HCT116 (cell line): ENCODE measurements around the gene CTNNA2. TPM values are rescaled to one million over a fixed set of nuclear protein-coding genes. Genes with fewer than 3 reads are reported as not detected.

Experiments
- ATAC-seq: fragments of 200-7000 bp; cut with Tn5 transposase; 2 replicates; pipeline ENCODE4 v1.9.1; 2020; ENCODE audit warnings: mild to moderate bottlenecking, moderate library complexity
- BruUV-seq: library from RNA; stranded (reverse); fragments of 400-500 nt; replicated peaks from 2 replicates; lab custom pipeline; 2021; lab: Mats Ljungman, UMichigan
- CTCF ChIA-PET: fragments of 300-600 bp; sonication (Branson Sonifier 250); formaldehyde crosslinking; loops from one replicate; lab custom pipeline; 2021; ENCODE audit warnings: antibody characterized with exemption; lab: Charles Lee
- POLR2A ChIA-PET: fragments of 300-600, 350-600 bp; sonication (Branson Sonifier 250); formaldehyde crosslinking; loops from one replicate; lab custom pipeline; 2021; ENCODE audit warnings: antibody characterized with exemption; lab: Charles Lee
- RAD21 ChIA-PET, 2 experiments: fragments of 300-600 bp; sonication (Branson Sonifier 250); formaldehyde crosslinking; loops; one replicate each; lab custom pipeline; 2023; ENCODE audit warnings: low total read pairs in 2 of 2; ENCODE audit not compliant: uncharacterized antibody in 2 of 2, unreplicated experiment in 2 of 2, low non-redundant PET in 1 of 2; lab: Charles Lee
- DNase-seq: peaks from one replicate; pipeline ENCODE4 v3.0.0-alpha.2; 2010; ENCODE audit warnings: low read depth, low spot score
- H2AFZ ChIP-seq: fragments of 200-600 bp; shearing (Covaris generic), sonication (generic); 2 replicates; pipeline ENCODE4 v1.6.1; 2017; ENCODE audit warnings: low read depth, mixed run types, mixed read lengths, antibody characterized with exemption, low read length; ENCODE audit not compliant: poor library complexity, severe bottlenecking
- H3K27ac ChIP-seq: 2 replicates; pipeline ENCODE4 v1.5.1; 2012; ENCODE audit warnings: low read depth, low read length
- H3K27me3 ChIP-seq: fragments of 200-600 bp; sonication (generic); 2 replicates; pipeline ENCODE4 v1.6.1; 2016; ENCODE audit warnings: mixed run types, low read length, mixed read lengths; ENCODE audit not compliant: insufficient read depth
- H3K36me3 ChIP-seq, 2 experiments: fragments of 200-500 bp in 1 of 2; fragments of 200-600 bp in 1 of 2; sonication (Bioruptor generic) in 1 of 2; sonication (generic) in 1 of 2; 2 replicates each; pipeline versions ENCODE4 v1.5.1 to v1.6.1; 2014 to 2016; ENCODE audit warnings: low read length in 2 of 2, inconsistent platforms in 1 of 2, mixed read lengths in 1 of 2, mixed run types in 1 of 2; ENCODE audit not compliant: insufficient read depth in 2 of 2, control insufficient read depth in 1 of 2
- H3K4me1 ChIP-seq, 2 experiments: fragments of 200-600 bp in 1 of 2; sonication (generic) in 1 of 2; 2 replicates each; pipeline versions ENCODE4 v1.5.1 to v1.6.1; 2012 to 2017; ENCODE audit warnings: low read length in 2 of 2, inconsistent platforms in 1 of 2, mild to moderate bottlenecking in 1 of 2, mixed read lengths in 1 of 2, mixed run types in 1 of 2, moderate library complexity in 1 of 2; ENCODE audit not compliant: insufficient read depth in 2 of 2, control insufficient read depth in 1 of 2
- H3K4me2 ChIP-seq: fragments of 200-600 bp; sonication (generic); 2 replicates; pipeline ENCODE4 v1.6.1; 2017; ENCODE audit warnings: mixed run types, low read length, mixed read lengths
- H3K4me3 ChIP-seq, 2 experiments: fragments of 200-600 bp in 1 of 2; sonication (generic) in 1 of 2; replicated peaks in 1 of 2; 2 replicates each; pipeline ENCODE4 v1.5.1; 2011 to 2016; ENCODE audit warnings: low read length in 2 of 2, control low read depth in 1 of 2, low read depth in 1 of 2, mild to moderate bottlenecking in 1 of 2, mixed read lengths in 1 of 2, mixed run types in 1 of 2
- H3K79me2 ChIP-seq: fragments of 200-600 bp; sonication (generic); 2 replicates; pipeline ENCODE4 v1.6.1; 2017; ENCODE audit warnings: mild to moderate bottlenecking, mixed run types, low read length, moderate library complexity, mixed read lengths; ENCODE audit not compliant: insufficient read depth
- H3K9ac ChIP-seq: fragments of 200-600 bp; sonication (generic); 2 replicates; pipeline ENCODE4 v1.6.1; 2016; ENCODE audit warnings: low read length, mixed read lengths
- H3K9me2 ChIP-seq: fragments of 200-600 bp; sonication (generic), shearing (Covaris generic); 2 replicates; pipeline ENCODE4 v1.6.1; 2017; ENCODE audit warnings: mixed run types, mild to moderate bottlenecking, moderate library complexity; ENCODE audit not compliant: insufficient read depth
- H3K9me3 ChIP-seq, 2 experiments: fragments of 200-500 bp in 1 of 2; fragments of 200-600 bp in 1 of 2; sonication (Bioruptor generic) in 1 of 2; sonication (generic) in 1 of 2; 2 replicates each; pipeline ENCODE4 v1.6.1; 2014 to 2017; ENCODE audit warnings: low read length in 2 of 2, mixed read lengths in 2 of 2, inconsistent platforms in 1 of 2, low read depth in 1 of 2, mild to moderate bottlenecking in 1 of 2, mixed run types in 1 of 2, moderate library complexity in 1 of 2; ENCODE audit not compliant: control insufficient read depth in 1 of 2, insufficient read depth in 1 of 2
- H4K20me1 ChIP-seq: fragments of 200-600 bp; sonication (generic), shearing (Covaris generic); 2 replicates; pipeline ENCODE4 v1.6.1; 2017; ENCODE audit warnings: mixed run types, mild to moderate bottlenecking, moderate library complexity; ENCODE audit not compliant: insufficient read depth
- CBX3 ChIP-seq: IDR thresholded peaks from 2 replicates; pipeline ENCODE4 v1.6.1; 2012; ENCODE audit warnings: low read depth
- CEBPB ChIP-seq: IDR thresholded peaks from 2 replicates; pipeline ENCODE4 v1.6.1; 2012; ENCODE audit warnings: low read depth
- EGR1 ChIP-seq: IDR thresholded peaks from 2 replicates; pipeline ENCODE4 v1.6.1; 2012; ENCODE audit warnings: low read depth
- ELF1 ChIP-seq: IDR thresholded peaks from 2 replicates; pipeline ENCODE4 v1.6.1; 2012; ENCODE audit warnings: low read depth, borderline replicate concordance
- EZH2 ChIP-seq: fragments of 200-600 bp; sonication (generic); IDR thresholded peaks from 2 replicates; pipeline ENCODE4 v1.6.1; 2017; ENCODE audit warnings: antibody characterized with exemption, mixed run types
- EZH2phosphoT487 ChIP-seq: fragments of 200-600 bp; IDR thresholded peaks from 2 replicates; pipeline ENCODE4 v1.6.1; 2018; ENCODE audit warnings: antibody characterized with exemption, borderline replicate concordance
- FOSL1 ChIP-seq: IDR thresholded peaks from 2 replicates; pipeline ENCODE4 v1.6.1; 2012; ENCODE audit warnings: low read depth
- JUND ChIP-seq: IDR thresholded peaks from 2 replicates; pipeline ENCODE4 v1.6.1; 2012
- POLR2A ChIP-seq: IDR thresholded peaks from 2 replicates; pipeline ENCODE4 v1.7.0; 2011; ENCODE audit warnings: borderline replicate concordance; ENCODE audit not compliant: insufficient read depth, insufficient read length; ENCODE audit errors: extremely low read depth
- POLR2AphosphoS5 ChIP-seq: IDR thresholded peaks from 2 replicates; pipeline ENCODE4 v1.6.1; 2011; ENCODE audit warnings: mild to moderate bottlenecking, low read depth, low read length, moderate library complexity
- RAD21 ChIP-seq: IDR thresholded peaks from 2 replicates; pipeline ENCODE4 v1.6.1; 2012; ENCODE audit warnings: low read depth, mild to moderate bottlenecking
- SP1 ChIP-seq: IDR thresholded peaks from 2 replicates; pipeline ENCODE4 v1.6.1; 2012; ENCODE audit warnings: low read depth
- SRF ChIP-seq: IDR thresholded peaks from 2 replicates; pipeline ENCODE4 v1.6.1; 2012; ENCODE audit warnings: low read depth
- TCF7L2 ChIP-seq: IDR thresholded peaks from 2 replicates; pipeline ENCODE4 v1.7.0; 2011; ENCODE audit warnings: borderline replicate concordance, inconsistent platforms; ENCODE audit not compliant: insufficient read depth, insufficient read length; ENCODE audit errors: extremely low read depth
- ZNF274 ChIP-seq: fragments of 200-500 bp; sonication (Bioruptor generic); IDR thresholded peaks from 2 replicates; pipeline ENCODE4 v1.6.1; 2014; ENCODE audit warnings: mild to moderate bottlenecking, low read depth, low read length, inconsistent platforms
- intact Hi-C: fragments of 100-400 bp; cut with micrococcal nuclease; formaldehyde crosslinking; loops from 2 replicates; pipeline ENCODE4 v1.10.0; 2022
- total RNA-seq: library from RNA; stranded (reverse); gene quantifications from one replicate; pipeline ENCODE4 v1.2.1, GENCODE V29; 2021; ENCODE audit not compliant: unreplicated experiment
- TF ChIP-seq, protein P1 (sequence below): IDR thresholded peaks from 2 replicates; pipeline ENCODE4 v1.6.1; 2012; ENCODE audit warnings: low read depth
- TF ChIP-seq, protein P2 (sequence below): IDR thresholded peaks from 2 replicates; pipeline ENCODE4 v1.6.1; 2011; ENCODE audit warnings: mild to moderate bottlenecking, low read length, moderate library complexity; ENCODE audit not compliant: insufficient replicate concordance; ENCODE audit errors: extremely low read depth
- TF ChIP-seq, protein P3 (sequence below): IDR thresholded peaks from 2 replicates; pipeline ENCODE4 v1.6.1; 2012
- TF ChIP-seq, protein P4 (sequence below): IDR thresholded peaks from 2 replicates; pipeline ENCODE4 v1.6.1; 2012

Gene CTNNA2
- total RNA-seq, 1 experiment from 2014 or later: not detected

DNA sequence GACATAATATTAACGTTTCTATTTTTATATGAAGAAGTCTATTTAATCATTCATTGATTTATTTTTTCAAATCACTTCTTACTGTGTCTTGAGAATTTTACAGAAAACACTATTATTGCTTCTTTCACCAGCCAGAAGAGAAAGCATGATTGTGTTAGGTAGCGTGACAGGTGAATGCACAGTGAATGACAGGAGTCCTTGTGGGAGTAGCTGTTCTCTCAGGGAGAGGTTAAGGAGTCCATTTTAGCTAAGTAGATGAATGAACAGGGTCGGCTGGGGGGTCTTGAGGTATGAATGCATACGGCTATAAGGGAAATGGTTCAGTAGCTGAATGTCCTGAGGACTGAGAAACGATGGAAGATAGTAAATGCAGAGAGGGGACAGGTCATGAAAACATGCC is 56.2 kb downstream of the CTNNA2 start:
- POLR2A ChIA-PET: no interaction called here
- CTCF ChIA-PET: no interaction called here
- Histone ChIP-seq H3K36me3 (no peaks in the 10 kb centered on the region), H3K9ac (no peak overlapping the region), H4K20me1 (no peaks in the 10 kb centered on the region), H3K4me1 (no peaks in the 10 kb centered on the region), H3K9me2 (no peaks in the 10 kb centered on the region), H3K4me3 (no peak overlapping the region), H2AFZ (no peak overlapping the region), H3K4me2 (no peak overlapping the region), H3K27ac (no peak overlapping the region), H3K27me3 (no peaks in the 10 kb centered on the region), H3K9me3 (peaks cover 0 to 43% of the 10 kb centered on the region in 2 experiments; a peak in 2 of 4 replicates), H3K79me2 (no peaks in the 10 kb centered on the region)
- ATAC-seq (no peak), DNase-seq (no peak)
- no TSS peak for BruUV-seq
- RAD21 ChIA-PET: no interaction called here
- TF ChIP-seq, protein P1, sequence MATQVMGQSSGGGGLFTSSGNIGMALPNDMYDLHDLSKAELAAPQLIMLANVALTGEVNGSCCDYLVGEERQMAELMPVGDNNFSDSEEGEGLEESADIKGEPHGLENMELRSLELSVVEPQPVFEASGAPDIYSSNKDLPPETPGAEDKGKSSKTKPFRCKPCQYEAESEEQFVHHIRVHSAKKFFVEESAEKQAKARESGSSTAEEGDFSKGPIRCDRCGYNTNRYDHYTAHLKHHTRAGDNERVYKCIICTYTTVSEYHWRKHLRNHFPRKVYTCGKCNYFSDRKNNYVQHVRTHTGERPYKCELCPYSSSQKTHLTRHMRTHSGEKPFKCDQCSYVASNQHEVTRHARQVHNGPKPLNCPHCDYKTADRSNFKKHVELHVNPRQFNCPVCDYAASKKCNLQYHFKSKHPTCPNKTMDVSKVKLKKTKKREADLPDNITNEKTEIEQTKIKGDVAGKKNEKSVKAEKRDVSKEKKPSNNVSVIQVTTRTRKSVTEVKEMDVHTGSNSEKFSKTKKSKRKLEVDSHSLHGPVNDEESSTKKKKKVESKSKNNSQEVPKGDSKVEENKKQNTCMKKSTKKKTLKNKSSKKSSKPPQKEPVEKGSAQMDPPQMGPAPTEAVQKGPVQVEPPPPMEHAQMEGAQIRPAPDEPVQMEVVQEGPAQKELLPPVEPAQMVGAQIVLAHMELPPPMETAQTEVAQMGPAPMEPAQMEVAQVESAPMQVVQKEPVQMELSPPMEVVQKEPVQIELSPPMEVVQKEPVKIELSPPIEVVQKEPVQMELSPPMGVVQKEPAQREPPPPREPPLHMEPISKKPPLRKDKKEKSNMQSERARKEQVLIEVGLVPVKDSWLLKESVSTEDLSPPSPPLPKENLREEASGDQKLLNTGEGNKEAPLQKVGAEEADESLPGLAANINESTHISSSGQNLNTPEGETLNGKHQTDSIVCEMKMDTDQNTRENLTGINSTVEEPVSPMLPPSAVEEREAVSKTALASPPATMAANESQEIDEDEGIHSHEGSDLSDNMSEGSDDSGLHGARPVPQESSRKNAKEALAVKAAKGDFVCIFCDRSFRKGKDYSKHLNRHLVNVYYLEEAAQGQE: no peak
- TF ChIP-seq EGR1: no peak
- TF ChIP-seq ZNF274: no peak
- TF ChIP-seq CEBPB: no peak
- TF ChIP-seq EZH2phosphoT487: no peak
- TF ChIP-seq, protein P2, sequence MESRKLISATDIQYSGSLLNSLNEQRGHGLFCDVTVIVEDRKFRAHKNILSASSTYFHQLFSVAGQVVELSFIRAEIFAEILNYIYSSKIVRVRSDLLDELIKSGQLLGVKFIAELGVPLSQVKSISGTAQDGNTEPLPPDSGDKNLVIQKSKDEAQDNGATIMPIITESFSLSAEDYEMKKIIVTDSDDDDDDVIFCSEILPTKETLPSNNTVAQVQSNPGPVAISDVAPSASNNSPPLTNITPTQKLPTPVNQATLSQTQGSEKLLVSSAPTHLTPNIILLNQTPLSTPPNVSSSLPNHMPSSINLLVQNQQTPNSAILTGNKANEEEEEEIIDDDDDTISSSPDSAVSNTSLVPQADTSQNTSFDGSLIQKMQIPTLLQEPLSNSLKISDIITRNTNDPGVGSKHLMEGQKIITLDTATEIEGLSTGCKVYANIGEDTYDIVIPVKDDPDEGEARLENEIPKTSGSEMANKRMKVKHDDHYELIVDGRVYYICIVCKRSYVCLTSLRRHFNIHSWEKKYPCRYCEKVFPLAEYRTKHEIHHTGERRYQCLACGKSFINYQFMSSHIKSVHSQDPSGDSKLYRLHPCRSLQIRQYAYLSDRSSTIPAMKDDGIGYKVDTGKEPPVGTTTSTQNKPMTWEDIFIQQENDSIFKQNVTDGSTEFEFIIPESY: no peak
- TF ChIP-seq POLR2AphosphoS5: no peak
- TF ChIP-seq, protein P3, sequence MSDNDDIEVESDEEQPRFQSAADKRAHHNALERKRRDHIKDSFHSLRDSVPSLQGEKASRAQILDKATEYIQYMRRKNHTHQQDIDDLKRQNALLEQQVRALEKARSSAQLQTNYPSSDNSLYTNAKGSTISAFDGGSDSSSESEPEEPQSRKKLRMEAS: no peak
- no peak for TF ChIP-seq CBX3
- TF ChIP-seq JUND: no peak
- no peak for TF ChIP-seq FOSL1
- TF ChIP-seq SP1: no peak
- no peak for TF ChIP-seq RAD21
- TF ChIP-seq, protein P4, sequence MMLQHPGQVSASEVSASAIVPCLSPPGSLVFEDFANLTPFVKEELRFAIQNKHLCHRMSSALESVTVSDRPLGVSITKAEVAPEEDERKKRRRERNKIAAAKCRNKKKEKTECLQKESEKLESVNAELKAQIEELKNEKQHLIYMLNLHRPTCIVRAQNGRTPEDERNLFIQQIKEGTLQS: no peak
- no peak for TF ChIP-seq SRF
- TF ChIP-seq TCF7L2: no peak
- TF ChIP-seq POLR2A: no peak
- TF ChIP-seq EZH2: no peak
- TF ChIP-seq ELF1: no peak
- intact Hi-C loops: no loop called here
